K562 (cell line): Measurements from ENCODE around the gene SSU72. TPM values are rescaled to one million over a fixed set of nuclear protein-coding genes. Genes with fewer than 3 reads are reported as not detected.

Experiments
- C11orf30 ChIP-seq: fragments of 450-650 bp; IDR thresholded peaks from 2 replicates; pipeline ENCODE4 v1.6.1; 2016; ENCODE audit warnings: low read depth, mild to moderate bottlenecking
- EWSR1 ChIP-seq: fragments of 450-650 bp; IDR thresholded peaks from 2 replicates; pipeline ENCODE4 v1.6.1; 2018; ENCODE audit warnings: borderline replicate concordance, mild to moderate bottlenecking, low read depth, moderate library complexity; ENCODE audit not compliant: partially characterized antibody
- KHSRP ChIP-seq: fragments of 450-650 bp; IDR thresholded peaks from 2 replicates; pipeline ENCODE4 v1.6.1; 2017
- POLR2G ChIP-seq: fragments of 200-400 bp; formaldehyde crosslinking; IDR thresholded peaks from 2 replicates; pipeline ENCODE4 v1.6.1; 2017; ENCODE audit warnings: low read depth, mild to moderate bottlenecking, antibody characterized with exemption, low read length, moderate library complexity
- PRDM10 ChIP-seq: fragments of 450-650 bp; IDR thresholded peaks from 2 replicates; pipeline ENCODE4 v1.6.1; 2018; ENCODE audit not compliant: partially characterized antibody
- TEAD4 ChIP-seq, 2 experiments: sonication (generic) in 1 of 2; formaldehyde crosslinking in 1 of 2; IDR thresholded peaks; 2 replicates each; pipeline versions ENCODE4 v1.6.1 to v1.8.0; 2012 to 2022; ENCODE audit warnings: borderline replicate concordance in 1 of 2, inconsistent platforms in 1 of 2, low read length in 1 of 2, mild to moderate bottlenecking in 1 of 2, missing genetic modification reagents in 1 of 2
- polyA plus RNA-seq, 8 experiments: library from polyadenylated mRNA; depleted of rRNA in 4 of 8; stranded (reverse) in 5 of 8; unstranded in 3 of 8; fragments of >200 nt; fragmentation: Nextera tagmentation in 2 of 8; fragmentation: Illumina TruSeq in 1 of 8; extraction: Ambion mirVana in 2 of 8; extraction: Trizol in 1 of 8; gene quantifications; 2 replicates each; pipeline versions ENCODE4 v1.2.1 to v1.2.3, GENCODE V29; 2011 to 2014; ENCODE audit warnings: inconsistent platforms in 1 of 8, missing spikeins in 1 of 8
- total RNA-seq, 7 experiments: library from RNA; depleted of rRNA in 6 of 7; stranded (reverse); fragments of >200 nt in 6 of 7; fragmentation: Illumina TruSeq in 2 of 7; extraction: Trizol in 2 of 7; gene quantifications; 2 replicates each; pipeline versions ENCODE4 v1.2.1 to v1.2.3, GENCODE V29; 2011 to 2021; ENCODE audit warnings: low replicate concordance in 1 of 7

The SSU72 gene
- total and polyA plus RNA-seq, 9 of the 15 experiments (the other 6 are each of a cell fraction or from before 2014, with no cell fraction given): 70.8 to 201 (median 94.6) TPM

- no peak for TF ChIP-seq PRDM10
- peak; percentile 99 for TF ChIP-seq C11orf30
- peak; percentile 34 for TF ChIP-seq TEAD4 (IDR thresholded peaks at IDR 0.05; ENCODE audit: low read length)
- TF ChIP-seq TEAD4 (CRISPR knock-in tag; IDR thresholded peaks at IDR 0.05; ENCODE audit: borderline replicate concordance): peak; percentile 52; the same call in 1 of the 2 replicates
- TF ChIP-seq EWSR1: no peak
- peak; percentile 94 for TF ChIP-seq POLR2G
- TF ChIP-seq KHSRP: peak; percentile 97
These were observed at the start of gene SSU72 (continued) for GRCh38 chr1:1574721-1575537.
